ENCODE measurements around the gene RPL37. TPM values are rescaled to one million over a fixed set of nuclear protein-coding genes. Genes with fewer than 3 reads are reported as not detected.
"Not testable (repeated sequence)": the region's sequence is repeated elsewhere in the genome, so short reads cannot be mapped to it uniquely, and the experiment has no call there.

The RPL37 gene
- total RNA-seq, 4 donors from 2014 or later: 117 to 365 (median 159) TPM

GRCh38 chr5:40869384-40869783 lies 34.4 kb upstream of the RPL37 start:
- no peak for TF ChIP-seq POLR2A (IDR thresholded peaks at IDR 0.05)
- TF ChIP-seq CTCF (IDR thresholded peaks at IDR 0.05): no peak
- no peak for TF ChIP-seq EP300 (IDR thresholded peaks at IDR 0.05)

GRCh38 chr5:40866844-40867243 lies 31.8 kb upstream of the RPL37 start:
- Histone ChIP-seq H3K4me3 (no peak overlapping the region), H3K36me3 (no peaks in the 10 kb centered on the region), H3K9me3 (peaks cover 0 to 25% (median 0%) of the 10 kb centered on the region in 4 donors), H3K27me3 (no peaks in the 10 kb centered on the region), H3K4me1 (no peaks in the 10 kb centered on the region), H3K27ac (no peak overlapping the region)
- DNase-seq (ENCODE audit: low spot score in 2 of 2): no peak
- whole genome bisulfite sequencing, 2 donors: 65 to 75% methylated on average over 5 of the region's 5 CpGs
- TF ChIP-seq POLR2A (IDR thresholded peaks at IDR 0.05) (no peak), EP300 (IDR thresholded peaks at IDR 0.05) (no peak), CTCF (IDR thresholded peaks at IDR 0.05) (no peak)

More at GRCh38 chr5:40869384-40869783, 34.4 kb upstream of the RPL37 start:
- Histone ChIP-seq H3K27ac (no peak overlapping the region), H3K27me3 (no peaks in the 10 kb centered on the region), H3K9me3 (peaks cover 0 to 15% (median 0%) of the 10 kb centered on the region in 4 donors), H3K36me3 (no peaks in the 10 kb centered on the region), H3K4me3 (no peak overlapping the region), H3K4me1 (no peaks in the 10 kb centered on the region)
- WGBS, 2 donors: 85 to 91% methylated on average over 1 of the region's 1 CpG
- no peak for DNase-seq (ENCODE audit: low spot score in 2 of 2)

GRCh38 chr5:40865004-40865403 lies 30.0 kb upstream of the RPL37 start:
- WGBS, 2 donors: 89 to 90% methylated on average over 5 of the region's 5 CpGs
- not testable (repeated sequence) for H3K27me3 ChIP-seq; H3K36me3 ChIP-seq; H3K27ac ChIP-seq; H3K4me3 ChIP-seq; H3K4me1 ChIP-seq; DNase-seq (ENCODE audit: low spot score in 2 of 2)
- peaks cover 0 to 25% (median 0%) of the 10 kb centered on the region in 4 donors for H3K9me3 ChIP-seq

GRCh38 chr5:40860711-40861110 lies 25.7 kb upstream of the RPL37 start:
- Histone ChIP-seq H3K4me3 (no peak overlapping the region), H3K27me3 (no peaks in the 10 kb centered on the region), H3K27ac (no peak overlapping the region), H3K4me1 (no peaks in the 10 kb centered on the region), H3K9me3 (peaks cover 0 to 26% (median 0%) of the 10 kb centered on the region in 4 donors), H3K36me3 (peaks cover 0 to 6% (median 0%) of the 10 kb centered on the region in 3 donors)
- no peak for TF ChIP-seq EP300 (IDR thresholded peaks at IDR 0.05)
- no peak for TF ChIP-seq POLR2A (IDR thresholded peaks at IDR 0.05)
- no peak for TF ChIP-seq CTCF (IDR thresholded peaks at IDR 0.05)
- no peak for DNase-seq (ENCODE audit: low spot score in 2 of 2)

- H3K27ac ChIP-seq: no peak overlapping the region
- no peak for DNase-seq (ENCODE audit: low spot score in 2 of 2)
- H3K9me3 ChIP-seq: peaks cover 0 to 7% (median 0%) of the 10 kb centered on the region in 4 donors
- H3K4me1 ChIP-seq: no peaks in the 10 kb centered on the region
- no peaks in the 10 kb centered on the region for H3K27me3 ChIP-seq
- WGBS, 2 donors: 68 to 70% methylated on average over 4 of the region's 4 CpGs
- H3K36me3 ChIP-seq: peaks cover 0 to 48% (median 0%) of the 10 kb centered on the region in 3 donors
- no peak overlapping the region for H3K4me3 ChIP-seq
- TF ChIP-seq POLR2A (IDR thresholded peaks at IDR 0.05) (no peak), EP300 (IDR thresholded peaks at IDR 0.05) (no peak), CTCF (IDR thresholded peaks at IDR 0.05) (no peak)
Observed at GRCh38 chr5:40853632-40854192, 18.7 kb upstream of the RPL37 start.

Data from tibial nerve (tissue), 4 donors.